ENCODE results near the gene CA4.
"Not testable (repeated sequence)": the region's sequence is repeated elsewhere in the genome, so short reads cannot be mapped to it uniquely, and the experiment has no call there.

Gene CA4

GRCh38 chr17:60149691-60150582 lies at the start of gene CA4:
TSS of gene CA4 (plus strand) at chr17:60149973. CDS start at chr17:60150035, 62 bp downstream.
- DNase-seq, result no peak

GRCh38 chr17:60100577-60100976 lies 49.2 kb upstream of the CA4 start:
- not testable (repeated sequence) for DNase-seq

GRCh38 chr17:60102015-60102631 lies 47.6 kb upstream of the CA4 start:
- DNase-seq, result not testable (repeated sequence)

- DNase-seq, result no peak
Measured at GRCh38 chr17:60102632-60103096, 47.1 kb upstream of the CA4 start.

GRCh38 chr17:60103957-60104356 lies 45.8 kb upstream of the CA4 start:
- DNase-seq, result no peak

- DNase-seq, result no peak
Measured at GRCh38 chr17:60106340-60107059, 43.3 kb upstream of the CA4 start.

GRCh38 chr17:60107526-60108257 lies 42.1 kb upstream of the CA4 start:
- no peak for DNase-seq

- DNase-seq, result not testable (repeated sequence)
Measured at GRCh38 chr17:60108309-60108708, 41.5 kb upstream of the CA4 start.

GRCh38 chr17:60108712-60109111 lies 41.1 kb upstream of the CA4 start:
- DNase-seq, result no peak

GRCh38 chr17:60109161-60109560 lies 40.6 kb upstream of the CA4 start:
- DNase-seq, result no peak

GRCh38 chr17:60110586-60110985 lies 39.2 kb upstream of the CA4 start:
- no peak for DNase-seq

- not testable (repeated sequence) for DNase-seq
Measured at GRCh38 chr17:60111661-60112060, 38.1 kb upstream of the CA4 start.

GRCh38 chr17:60115364-60115763 lies 34.4 kb upstream of the CA4 start:
- DNase-seq, result not testable (repeated sequence)

GRCh38 chr17:60116196-60116595 lies 33.6 kb upstream of the CA4 start:
- not testable (repeated sequence) for DNase-seq

GRCh38 chr17:60119162-60119561 lies 30.6 kb upstream of the CA4 start:
- DNase-seq, result not testable (repeated sequence)

- DNase-seq, result not testable (repeated sequence)
Measured at GRCh38 chr17:60119807-60120748, 29.7 kb upstream of the CA4 start.

- DNase-seq, result no peak
Measured at GRCh38 chr17:60127068-60128064, 22.4 kb upstream of the CA4 start.

- no peak for DNase-seq
Measured at GRCh38 chr17:60128171-60128859, 21.5 kb upstream of the CA4 start.

- no peak for DNase-seq
Measured at GRCh38 chr17:60129164-60129563, 20.6 kb upstream of the CA4 start.

GRCh38 chr17:60130466-60130865 lies 19.3 kb upstream of the CA4 start:
- no peak for DNase-seq
